ENCODE results near the gene GSG1L. TPM values are rescaled to one million over a fixed set of nuclear protein-coding genes. Genes with fewer than 3 reads are reported as not detected.

The GSG1L gene
- total RNA-seq, 1 donor, result not detected

DNA sequence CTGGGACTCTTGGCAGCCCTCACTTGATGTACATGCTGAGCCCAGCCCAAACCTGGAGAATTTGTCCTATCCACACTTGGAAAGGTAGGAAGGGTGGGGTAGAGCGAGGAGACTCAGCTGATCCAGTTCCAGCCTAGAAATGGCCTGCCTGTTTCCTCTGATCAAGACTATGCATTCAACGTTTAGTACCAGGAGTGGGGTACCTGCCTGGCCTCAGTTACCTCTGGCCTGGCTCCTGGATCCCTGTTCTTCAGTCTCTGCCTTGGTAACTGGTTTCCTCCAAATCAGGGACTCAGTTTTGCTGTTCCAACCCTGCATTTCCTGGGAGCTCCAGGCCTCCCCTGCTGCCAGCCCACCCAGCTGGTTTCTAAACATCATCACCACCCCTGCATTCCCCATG lies 233.5 kb downstream of the GSG1L start:
- H4K20me1 ChIP-seq (ENCODE audit: insufficient read depth, low read length), result no peaks in the 10 kb centered on the region
- DNase-seq (ENCODE audit: insufficient read length, low spot score, missing footprints), result no peak
- no peaks in the 10 kb centered on the region for H3K36me3 ChIP-seq (ENCODE audit: insufficient read depth, low read length)
- TF ChIP-seq, protein P1, sequence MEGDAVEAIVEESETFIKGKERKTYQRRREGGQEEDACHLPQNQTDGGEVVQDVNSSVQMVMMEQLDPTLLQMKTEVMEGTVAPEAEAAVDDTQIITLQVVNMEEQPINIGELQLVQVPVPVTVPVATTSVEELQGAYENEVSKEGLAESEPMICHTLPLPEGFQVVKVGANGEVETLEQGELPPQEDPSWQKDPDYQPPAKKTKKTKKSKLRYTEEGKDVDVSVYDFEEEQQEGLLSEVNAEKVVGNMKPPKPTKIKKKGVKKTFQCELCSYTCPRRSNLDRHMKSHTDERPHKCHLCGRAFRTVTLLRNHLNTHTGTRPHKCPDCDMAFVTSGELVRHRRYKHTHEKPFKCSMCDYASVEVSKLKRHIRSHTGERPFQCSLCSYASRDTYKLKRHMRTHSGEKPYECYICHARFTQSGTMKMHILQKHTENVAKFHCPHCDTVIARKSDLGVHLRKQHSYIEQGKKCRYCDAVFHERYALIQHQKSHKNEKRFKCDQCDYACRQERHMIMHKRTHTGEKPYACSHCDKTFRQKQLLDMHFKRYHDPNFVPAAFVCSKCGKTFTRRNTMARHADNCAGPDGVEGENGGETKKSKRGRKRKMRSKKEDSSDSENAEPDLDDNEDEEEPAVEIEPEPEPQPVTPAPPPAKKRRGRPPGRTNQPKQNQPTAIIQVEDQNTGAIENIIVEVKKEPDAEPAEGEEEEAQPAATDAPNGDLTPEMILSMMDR (IDR thresholded peaks at IDR 0.05; ENCODE audit: extremely low read depth, low read depth, low read length), result no peak
- no peak overlapping the region for H3K27ac ChIP-seq (ENCODE audit: low read depth, low read length)
- H3K4me3 ChIP-seq (ENCODE audit: insufficient read depth, low read length), result no peak overlapping the region
- H2AFZ ChIP-seq (ENCODE audit: low read length), result no peak overlapping the region
- no peak overlapping the region for H3K4me2 ChIP-seq (ENCODE audit: insufficient read depth, low read length)
- no peaks in the 10 kb centered on the region for H3K9me3 ChIP-seq (ENCODE audit: low read depth, low read length)
- H3K4me1 ChIP-seq (ENCODE audit: insufficient read depth, low read length), result no peaks in the 10 kb centered on the region
- H3K79me2 ChIP-seq (ENCODE audit: insufficient read depth, low read length), result no peaks in the 10 kb centered on the region
- H3K27me3 ChIP-seq (ENCODE audit: insufficient read depth, low read length), result peaks cover 1% of the 10 kb centered on the region

GRCh38 chr16:27828671-27829070 lies 234.8 kb downstream of the GSG1L start:
- no peaks in the 10 kb centered on the region for H3K27me3 ChIP-seq (ENCODE audit: insufficient read depth, low read length)
- H3K27ac ChIP-seq (ENCODE audit: low read depth, low read length), result no peak overlapping the region
- no peak overlapping the region for H3K4me2 ChIP-seq (ENCODE audit: insufficient read depth, low read length)
- H3K4me1 ChIP-seq (ENCODE audit: insufficient read depth, low read length), result no peaks in the 10 kb centered on the region
- no peaks in the 10 kb centered on the region for H4K20me1 ChIP-seq (ENCODE audit: insufficient read depth, low read length)
- TF ChIP-seq, protein P1 (IDR thresholded peaks at IDR 0.05; ENCODE audit: extremely low read depth, low read depth, low read length), result no peak
- no peaks in the 10 kb centered on the region for H3K79me2 ChIP-seq (ENCODE audit: insufficient read depth, low read length)
- no peaks in the 10 kb centered on the region for H3K9me3 ChIP-seq (ENCODE audit: low read depth, low read length)
- no peak overlapping the region for H2AFZ ChIP-seq (ENCODE audit: low read length)
- no peak overlapping the region for H3K4me3 ChIP-seq (ENCODE audit: insufficient read depth, low read length)
- no peaks in the 10 kb centered on the region for H3K36me3 ChIP-seq (ENCODE audit: insufficient read depth, low read length)
- no peak for DNase-seq (ENCODE audit: insufficient read length, low spot score, missing footprints)

- H3K4me3 ChIP-seq (ENCODE audit: insufficient read depth, low read length), result no peak overlapping the region
- no peaks in the 10 kb centered on the region for H4K20me1 ChIP-seq (ENCODE audit: insufficient read depth, low read length)
- no peaks in the 10 kb centered on the region for H3K27me3 ChIP-seq (ENCODE audit: insufficient read depth, low read length)
- no peak overlapping the region for H3K27ac ChIP-seq (ENCODE audit: low read depth, low read length)
- no peak for DNase-seq (ENCODE audit: insufficient read length, low spot score, missing footprints)
- no peaks in the 10 kb centered on the region for H3K9me3 ChIP-seq (ENCODE audit: low read depth, low read length)
- no peaks in the 10 kb centered on the region for H3K79me2 ChIP-seq (ENCODE audit: insufficient read depth, low read length)
- H3K4me2 ChIP-seq (ENCODE audit: insufficient read depth, low read length), result no peak overlapping the region
- H3K36me3 ChIP-seq (ENCODE audit: insufficient read depth, low read length), result no peaks in the 10 kb centered on the region
- H3K4me1 ChIP-seq (ENCODE audit: insufficient read depth, low read length), result no peaks in the 10 kb centered on the region
- no peak overlapping the region for H2AFZ ChIP-seq (ENCODE audit: low read length)
- TF ChIP-seq, protein P1 (IDR thresholded peaks at IDR 0.05; ENCODE audit: extremely low read depth, low read depth, low read length), result no peak
These were observed 235.7 kb downstream of the GSG1L start for GRCh38 chr16:27827765-27828164.

GRCh38 chr16:27826893-27827289 lies 236.6 kb downstream of the GSG1L start:
- H3K27ac ChIP-seq (ENCODE audit: low read depth, low read length), result no peak overlapping the region
- H3K4me1 ChIP-seq (ENCODE audit: insufficient read depth, low read length), result no peaks in the 10 kb centered on the region
- no peaks in the 10 kb centered on the region for H4K20me1 ChIP-seq (ENCODE audit: insufficient read depth, low read length)
- DNase-seq (ENCODE audit: insufficient read length, low spot score, missing footprints), result no peak
- H3K4me3 ChIP-seq (ENCODE audit: insufficient read depth, low read length), result no peak overlapping the region
- H3K36me3 ChIP-seq (ENCODE audit: insufficient read depth, low read length), result no peaks in the 10 kb centered on the region
- H3K9me3 ChIP-seq (ENCODE audit: low read depth, low read length), result no peaks in the 10 kb centered on the region
- TF ChIP-seq, protein P1 (IDR thresholded peaks at IDR 0.05; ENCODE audit: extremely low read depth, low read depth, low read length), result no peak
- no peaks in the 10 kb centered on the region for H3K27me3 ChIP-seq (ENCODE audit: insufficient read depth, low read length)
- H3K79me2 ChIP-seq (ENCODE audit: insufficient read depth, low read length), result no peaks in the 10 kb centered on the region
- no peak overlapping the region for H3K4me2 ChIP-seq (ENCODE audit: insufficient read depth, low read length)
- H2AFZ ChIP-seq (ENCODE audit: low read length), result no peak overlapping the region

Data from osteoblast (primary cell).